Spleen (tissue), 7 donors: Measurements from ENCODE around the gene DNM3.

Experiments
- CTCF ChIP-seq, 11 experiments: fragments of 200-600 bp in 7 of 11; fragments of 450-650 bp in 4 of 11; sonication (generic) in 4 of 11; IDR thresholded peaks in 8 of 11; conservative IDR thresholded peaks in 3 of 11; 1 replicate in 7 of 11; 2 replicates in 4 of 11; pipeline versions ENCODE4 v1.4.0 to v1.8.0; 2016 to 2021; ENCODE audit warnings: antibody characterized with exemption in 11 of 11, inconsistent platforms in 4 of 11, mild to moderate bottlenecking in 1 of 11
- POLR2A ChIP-seq, 3 donors: fragments of 450-650 bp; IDR thresholded peaks; one replicate each; pipeline ENCODE4 v1.5.1; 2017; ENCODE audit warnings: antibody characterized with exemption in 3 of 3, mild to moderate bottlenecking in 1 of 3
- POLR2AphosphoS5 ChIP-seq, 3 donors: sonication (generic); formaldehyde crosslinking; IDR thresholded peaks; one replicate each; pipeline ENCODE4 v1.5.1; 2017; ENCODE audit warnings: antibody characterized with exemption in 3 of 3
- donor health status: DM: no; HTN: no; CAD: no; lungs with moderate emphysema.
- donor health status: DM: no; HTN: no; CAD: no.
- donor health status: DM: no; HTN: no; CAD: no.

- TF ChIP-seq CTCF (IDR thresholded peaks at IDR 0.05 in 8 of 11, conservative IDR thresholded peaks at IDR 0.05 in 3 of 11) = no peak
- TF ChIP-seq POLR2A (IDR thresholded peaks at IDR 0.05) = no peak
- TF ChIP-seq POLR2AphosphoS5 (IDR thresholded peaks at IDR 0.05) = no peak
Measured at GRCh38 chr1:172118618-172119017, 277.3 kb downstream of the DNM3 start.
